GM18951 (cell line): ENCODE results near the gene CXCL3.
"Not testable (repeated sequence)": the region's sequence is repeated elsewhere in the genome, so short reads cannot be mapped to it uniquely, and the experiment has no call there.

ENCODE experiments used
- POLR2A ChIP-seq: IDR thresholded peaks from 4 replicates; pipeline ENCODE4 v1.6.1; 2011; ENCODE audit warnings: mild to moderate bottlenecking; ENCODE audit not compliant: insufficient read length, insufficient read depth; ENCODE audit errors: extremely low read depth
- in situ Hi-C: fragments of 300-500 bp; cut with MboI; formaldehyde crosslinking; loops from one replicate; pipeline ENCODE4 v1.12.0; 2022; ENCODE audit warnings: low sequenced_read_pairs, mixed read lengths, inconsistent platforms; ENCODE audit not compliant: unreplicated experiment

CXCL3 gene

GRCh38 chr4:74038425-74039314 lies at the start of gene CXCL3:
Gene CXCL3 (minus strand): TSS chr4:74038689. CDS start chr4:74038611, 78 bp downstream.
- in situ Hi-C loops = no loop called here
- no peak for TF ChIP-seq POLR2A

DNA sequence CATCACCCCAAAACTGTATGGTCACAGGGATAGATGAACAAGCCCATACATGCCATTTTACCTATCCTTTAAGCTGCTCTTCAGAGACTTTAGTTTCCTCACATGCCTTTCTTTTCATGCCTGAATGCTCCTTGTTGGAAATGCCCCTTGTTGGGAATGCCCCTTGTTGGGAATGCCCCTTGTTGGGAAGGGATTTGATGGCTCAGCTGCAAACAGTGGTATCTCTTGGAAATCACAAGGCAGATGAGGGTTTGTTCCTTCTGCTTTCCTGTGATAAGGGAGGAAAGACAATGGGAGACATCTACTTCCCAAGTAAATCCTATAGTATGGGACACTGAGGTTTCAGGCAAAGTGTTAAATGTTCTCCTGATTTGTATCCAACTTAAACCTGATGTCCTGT lies 49.0 kb upstream of the CXCL3 start:
- in situ Hi-C loops = no loop called here
- TF ChIP-seq POLR2A = no peak

GRCh38 chr4:74085669-74086068 lies 47.2 kb upstream of the CXCL3 start:
- in situ Hi-C loops = no loop called here
- TF ChIP-seq POLR2A = no peak

DNA sequence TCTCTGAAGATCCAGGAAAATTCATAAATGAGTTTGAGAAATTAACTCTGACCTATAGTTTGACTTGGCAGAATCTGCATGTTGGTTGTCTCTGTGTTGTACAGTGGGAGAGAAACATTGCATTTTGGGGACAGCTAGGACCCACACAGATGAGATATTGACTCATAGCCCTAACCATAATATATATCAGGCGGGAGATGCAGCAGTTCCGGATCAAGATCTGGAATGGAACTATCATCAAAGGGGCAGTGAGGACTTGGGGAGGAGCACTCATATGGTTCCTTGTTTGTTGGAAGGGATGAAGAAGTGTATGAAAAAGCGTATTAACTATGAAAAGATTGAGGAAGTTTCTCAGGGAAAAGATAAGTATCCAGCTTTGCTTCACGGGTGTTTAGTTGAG lies 46.5 kb upstream of the CXCL3 start:
- in situ Hi-C loops = no loop called here

DNA sequence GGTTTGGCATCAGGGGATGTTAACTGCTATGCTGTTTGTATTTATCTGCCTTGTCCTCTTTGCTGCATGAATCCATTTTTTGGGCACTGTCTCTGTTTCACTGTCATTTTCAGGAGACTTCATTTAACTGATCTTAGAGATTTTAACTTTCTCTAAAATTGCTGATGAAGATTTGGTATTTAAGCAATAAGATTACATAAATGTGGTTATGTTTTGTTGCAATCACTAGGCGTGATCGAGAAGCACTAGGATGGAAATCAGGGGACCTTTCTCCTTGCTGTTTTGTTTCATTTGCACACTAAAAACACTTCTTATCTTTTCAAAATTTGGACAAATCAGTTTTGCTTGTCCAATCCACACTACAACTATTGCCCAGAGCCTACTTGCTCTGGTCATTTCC lies 45.1 kb upstream of the CXCL3 start:
- in situ Hi-C loops = no loop called here
- TF ChIP-seq POLR2A = no peak

More for the DNA sequence above, 46.5 kb upstream of the CXCL3 start:
- TF ChIP-seq POLR2A = no peak

GRCh38 chr4:74081035-74081434 lies 42.5 kb upstream of the CXCL3 start:
- TF ChIP-seq POLR2A = no peak
- in situ Hi-C loops = no loop called here

GRCh38 chr4:74080351-74080750 lies 41.9 kb upstream of the CXCL3 start:
- in situ Hi-C loops = not testable (repeated sequence)

- in situ Hi-C loops = not testable (repeated sequence)
Measured at GRCh38 chr4:74079024-74079423, 40.5 kb upstream of the CXCL3 start.

GRCh38 chr4:74073358-74073757 lies 34.9 kb upstream of the CXCL3 start:
- in situ Hi-C loops = no loop called here
- TF ChIP-seq POLR2A = no peak

DNA sequence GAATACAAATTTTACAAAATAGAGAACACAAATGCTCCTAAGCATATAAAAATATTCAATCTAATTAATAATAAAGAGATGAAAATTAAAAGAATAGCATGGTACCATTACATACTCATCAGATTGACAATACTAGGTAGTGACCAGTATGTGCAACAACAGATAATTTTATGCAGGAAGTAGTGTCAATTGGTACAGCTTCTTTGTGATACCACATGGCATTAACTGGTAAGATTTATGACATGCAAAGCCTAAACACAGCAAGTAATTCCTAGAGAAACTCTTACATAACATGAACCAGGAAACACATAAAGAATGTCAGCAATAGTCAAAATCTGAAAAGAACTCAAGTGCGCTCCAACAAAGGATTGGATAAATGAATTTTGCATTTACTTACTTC lies 34.2 kb upstream of the CXCL3 start:
- in situ Hi-C loops = no loop called here
- TF ChIP-seq POLR2A = no peak

GRCh38 chr4:74067586-74067985 lies 29.1 kb upstream of the CXCL3 start:
- TF ChIP-seq POLR2A = no peak
- in situ Hi-C loops = no loop called here

DNA sequence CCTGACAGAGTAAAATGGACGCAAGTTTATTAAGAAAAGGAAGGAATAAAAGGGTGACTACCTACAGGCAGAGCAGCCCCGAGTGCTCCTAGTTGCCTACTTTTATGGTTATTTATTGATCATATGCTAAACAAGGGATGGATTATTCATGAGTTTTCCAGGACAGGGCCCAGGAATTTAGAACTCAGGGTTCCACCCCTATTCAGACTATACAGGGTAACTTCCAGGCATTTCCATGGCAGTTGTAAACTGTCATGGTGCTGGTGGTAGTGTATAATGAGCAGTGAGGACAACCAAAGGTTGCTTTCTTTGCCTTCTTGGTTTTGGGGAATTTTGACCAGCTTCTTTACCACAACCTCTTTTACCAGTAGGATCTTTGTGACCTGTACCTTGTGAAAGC lies 27.7 kb upstream of the CXCL3 start:
- in situ Hi-C loops = no loop called here
- no peak for TF ChIP-seq POLR2A

GRCh38 chr4:74065115-74065642 lies 26.7 kb upstream of the CXCL3 start:
- in situ Hi-C loops = no loop called here
- no peak for TF ChIP-seq POLR2A

DNA sequence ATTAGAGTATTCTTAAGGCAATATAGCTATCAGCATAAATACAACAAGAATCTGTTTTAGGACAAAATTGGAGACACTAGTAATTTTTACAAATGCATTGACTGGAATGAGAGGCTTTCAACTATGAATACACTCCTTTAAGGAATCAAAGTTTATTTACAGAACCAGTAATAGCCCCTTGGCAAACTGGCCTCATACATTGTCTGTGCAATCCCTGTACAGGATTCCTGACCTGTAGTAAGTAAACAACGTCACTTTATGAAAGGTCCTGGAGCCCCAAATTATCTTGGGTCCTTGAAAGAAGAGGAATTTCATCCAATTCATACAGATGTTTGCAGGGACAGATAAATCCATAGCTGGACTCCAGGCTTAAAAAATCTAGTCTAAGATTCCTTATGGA lies 25.4 kb upstream of the CXCL3 start:
- in situ Hi-C loops = no loop called here
- TF ChIP-seq POLR2A = no peak
